Activated CD4-positive, alpha-beta T cell treated with anti-CD3 and anti-CD28 coated beads for 48 hours (primary cell): ENCODE results near the gene MEIS2.

Source experiments
- DNase-seq: peaks from one replicate; pipeline ENCODE4 v3.0.0-alpha.2; 2020

MEIS2 gene

GRCh38 chr15:37100109-37100965 is at the start of gene MEIS2:
Gene MEIS2, minus strand, starts transcription at chr15:37100549. Its CDS starts 1,083 bp downstream, at chr15:37099466.
- peak; percentile 66 for DNase-seq

- DNase-seq, result no peak
These were observed 48.8 kb upstream of the MEIS2 start for GRCh38 chr15:37149146-37149545.

GRCh38 chr15:37148714-37149113 is 48.4 kb upstream of the MEIS2 start:
- no peak for DNase-seq

- no peak for DNase-seq
These were observed 43.0 kb upstream of the MEIS2 start for GRCh38 chr15:37143351-37143750.

- no peak for DNase-seq
These were observed 42.0 kb upstream of the MEIS2 start for GRCh38 chr15:37142371-37142770.

- no peak for DNase-seq
These were observed 40.2 kb upstream of the MEIS2 start for GRCh38 chr15:37140531-37141058.

- DNase-seq, result no peak
These were observed 38.4 kb upstream of the MEIS2 start for GRCh38 chr15:37138591-37139215.

GRCh38 chr15:37137221-37137620 is 36.9 kb upstream of the MEIS2 start:
- no peak for DNase-seq

GRCh38 chr15:37136666-37137065 is 36.3 kb upstream of the MEIS2 start:
- DNase-seq, result no peak

- no peak for DNase-seq
These were observed 34.9 kb upstream of the MEIS2 start for GRCh38 chr15:37135225-37135624.

GRCh38 chr15:37134699-37135131 is 34.4 kb upstream of the MEIS2 start:
- DNase-seq, result no peak

GRCh38 chr15:37134244-37134643 is 33.9 kb upstream of the MEIS2 start:
- DNase-seq, result no peak

- DNase-seq, result no peak
These were observed 33.3 kb upstream of the MEIS2 start for GRCh38 chr15:37133602-37134001.

- DNase-seq, result no peak
These were observed 32.6 kb upstream of the MEIS2 start for GRCh38 chr15:37132826-37133417.

GRCh38 chr15:37131621-37132020 is 31.3 kb upstream of the MEIS2 start:
- no peak for DNase-seq

- no peak for DNase-seq
These were observed 30.0 kb upstream of the MEIS2 start for GRCh38 chr15:37130356-37130755.

- no peak for DNase-seq
These were observed 24.8 kb upstream of the MEIS2 start for GRCh38 chr15:37125143-37125542.

- DNase-seq, result no peak
These were observed 24.0 kb upstream of the MEIS2 start for GRCh38 chr15:37124331-37124730.

- no peak for DNase-seq
These were observed 22.4 kb upstream of the MEIS2 start for GRCh38 chr15:37122703-37123102.

GRCh38 chr15:37121492-37121891 is 21.1 kb upstream of the MEIS2 start:
- no peak for DNase-seq

GRCh38 chr15:37117030-37117429 is 16.7 kb upstream of the MEIS2 start:
- no peak for DNase-seq

- DNase-seq, result no peak
These were observed 15.2 kb upstream of the MEIS2 start for GRCh38 chr15:37115538-37115937.

GRCh38 chr15:37112971-37113670 is 12.8 kb upstream of the MEIS2 start:
- no peak for DNase-seq
